HepG2 (cell line): Measurements from ENCODE around the gene C14orf132. TPM values are rescaled to one million over a fixed set of nuclear protein-coding genes. Genes with fewer than 3 reads are reported as not detected.

ENCODE experiments used
- ATAC-seq: fragments of 200-7000 bp; cut with Tn5 transposase; 3 replicates; pipeline ENCODE4 v1.9.1; 2020; ENCODE audit warnings: mild to moderate bottlenecking, moderate library complexity
- BruUV-seq: library from RNA; stranded (reverse); fragments of 400-500 nt; replicated peaks from 2 replicates; lab custom pipeline; 2021; lab: Mats Ljungman, UMichigan
- CTCF ChIA-PET: fragments of 300-600 bp; formaldehyde crosslinking; extraction: SDS; loops from one replicate; lab custom pipeline; 2021; ENCODE audit warnings: low total read pairs, inconsistent platforms, low intra/inter-chr PET ratio; lab: Yijun Ruan, JAX
- POLR2A ChIA-PET: fragments of 350-600 bp; sonication (Branson Sonifier 250); formaldehyde crosslinking; loops from one replicate; lab custom pipeline; 2020; ENCODE audit warnings: antibody characterized with exemption, inconsistent platforms; lab: Yijun Ruan, JAX
- DNase-seq: peaks from one replicate; pipeline ENCODE4 v3.0.0-alpha.2; 2015; ENCODE audit warnings: low spot score
- FAIRE-seq: peaks from 3 replicates; lab custom pipeline; 2011; peaks lifted over from hg19 to GRCh38; lab: Jason Lieb, UNC
- H2AFZ ChIP-seq: one replicate; pipeline ENCODE4 v1.6.1; 2011; ENCODE audit warnings: low read length, inconsistent platforms
- H3K27ac ChIP-seq: fragments of 300-600 bp; 3 replicates; pipeline ENCODE4 v1.8.0; 2011; ENCODE audit warnings: mixed run types, mild to moderate bottlenecking, mixed read lengths, low read length, inconsistent platforms; ENCODE audit not compliant: insufficient read depth; ENCODE audit errors: extremely low read length
- H3K27me3 ChIP-seq, 2 experiments: fragments of 200-600 bp in 1 of 2; 2 replicates in 1 of 2; 3 replicates in 1 of 2; pipeline versions ENCODE4 v1.6.0 to v1.8.0; 2011; ENCODE audit warnings: low read length in 2 of 2, mild to moderate bottlenecking in 2 of 2, moderate library complexity in 2 of 2, inconsistent platforms in 1 of 2; ENCODE audit not compliant: insufficient read depth in 2 of 2, control insufficient read depth in 1 of 2
- H3K36me3 ChIP-seq, 2 experiments: fragments of 200-600 bp in 1 of 2; replicated peaks in 1 of 2; 2 replicates in 1 of 2; 3 replicates in 1 of 2; pipeline versions ENCODE4 v1.5.1 to v1.8.0; 2011; ENCODE audit warnings: low read length in 2 of 2, inconsistent platforms in 1 of 2; ENCODE audit not compliant: insufficient read depth in 2 of 2, control insufficient read depth in 1 of 2
- H3K4me1 ChIP-seq: 2 replicates; pipeline ENCODE4 v1.5.1; 2012; ENCODE audit warnings: low read length, inconsistent platforms; ENCODE audit not compliant: insufficient read depth
- H3K4me2 ChIP-seq: 2 replicates; pipeline ENCODE4 v1.6.0; 2011; ENCODE audit warnings: low read depth, low read length, inconsistent platforms
- H3K4me3 ChIP-seq, 3 experiments: fragments of 200-600 bp in 1 of 3; sonication (generic), shearing (Covaris generic) in 1 of 3; replicated peaks in 1 of 3; 2 replicates each; pipeline ENCODE4 v1.5.1; 2011 to 2016; ENCODE audit warnings: low read length in 3 of 3, inconsistent platforms in 2 of 3, low read depth in 2 of 3, mild to moderate bottlenecking in 2 of 3, control low read depth in 1 of 3, mixed read lengths in 1 of 3; ENCODE audit not compliant: insufficient read depth in 1 of 3
- H3K79me2 ChIP-seq: one replicate; pipeline ENCODE4 v1.6.1; 2011; ENCODE audit warnings: low read length, inconsistent platforms; ENCODE audit not compliant: insufficient read depth
- H3K9ac ChIP-seq: 2 replicates; pipeline ENCODE4 v1.6.0; 2011; ENCODE audit warnings: mild to moderate bottlenecking, low read depth, low read length, inconsistent platforms; ENCODE audit not compliant: insufficient read depth
- H3K9me3 ChIP-seq: 2 replicates; pipeline ENCODE4 v1.5.1; 2012; ENCODE audit warnings: mild to moderate bottlenecking, low read length
- H4K20me1 ChIP-seq: 2 replicates; pipeline ENCODE4 v1.6.0; 2011; ENCODE audit warnings: inconsistent platforms, mild to moderate bottlenecking, low read length, moderate library complexity; ENCODE audit not compliant: insufficient read depth
- FOXA1 ChIP-seq, 2 experiments: fragments of 450-650 bp in 1 of 2; sonication (generic) in 1 of 2; formaldehyde crosslinking in 1 of 2; IDR thresholded peaks; 2 replicates each; pipeline versions ENCODE4 v1.4.0 to v1.6.1; 2016 to 2020; ENCODE audit warnings: missing genetic modification reagents in 1 of 2
- NCOA1 ChIP-seq: sonication (generic); formaldehyde crosslinking; IDR thresholded peaks from 2 replicates; pipeline ENCODE4 v1.9.0; 2021; ENCODE audit warnings: missing genetic modification reagents
- ZBTB21 ChIP-seq: sonication (generic); formaldehyde crosslinking; IDR thresholded peaks from 2 replicates; pipeline ENCODE4 v1.4.0; 2020; ENCODE audit warnings: missing genetic modification reagents
- ZNF160 ChIP-seq: sonication (generic); formaldehyde crosslinking; IDR thresholded peaks from 2 replicates; pipeline ENCODE4 v1.8.0; 2022; ENCODE audit warnings: mild to moderate bottlenecking, inconsistent platforms, missing genetic modification reagents
- ZNF629 ChIP-seq: sonication (generic); formaldehyde crosslinking; conservative IDR thresholded peaks from 2 replicates; pipeline ENCODE4 v1.5.0; 2020; ENCODE audit warnings: missing genetic modification reagents
- ZNF687 ChIP-seq: sonication (generic); formaldehyde crosslinking; IDR thresholded peaks from 2 replicates; pipeline ENCODE4 v1.5.1; 2020; ENCODE audit warnings: mild to moderate bottlenecking, missing genetic modification reagents, moderate library complexity
- ZNF75D ChIP-seq: sonication (generic); formaldehyde crosslinking; IDR thresholded peaks from 2 replicates; pipeline ENCODE4 v1.8.1; 2023; ENCODE audit warnings: missing genetic modification reagents, mild to moderate bottlenecking, borderline replicate concordance
- ZSCAN25 ChIP-seq: sonication (generic); formaldehyde crosslinking; IDR thresholded peaks from 2 replicates; pipeline ENCODE4 v1.8.0; 2022; ENCODE audit warnings: mild to moderate bottlenecking, missing genetic modification reagents
- WGBS: methylation state at CpG from one replicate; pipeline ENCODE4 v1.1.6; 2017; ENCODE audit warnings: low lambda C conversion rate; 5-methylcytosine and 5-hydroxymethylcytosine counted together
- in situ Hi-C: cut with HindIII; loops from 2 replicates; pipeline ENCODE4 v1.10.0; 2017; ENCODE audit warnings: low pct_unique_long_range_greater_than_20kb; ENCODE audit not compliant: extremely low pct_ligation_motif_present
- intact Hi-C: fragments of 100-400 bp; cut with micrococcal nuclease; formaldehyde crosslinking; loops from one replicate; pipeline ENCODE4 v1.10.0; 2022; ENCODE audit not compliant: unreplicated experiment
- polyA plus RNA-seq, 8 experiments: library from polyadenylated mRNA; depleted of rRNA in 3 of 8; stranded (reverse) in 7 of 8; unstranded in 1 of 8; fragments of >200 nt; fragmentation: Illumina TruSeq in 4 of 8; extraction: Trizol in 4 of 8; gene quantifications; 2 replicates each; pipeline versions ENCODE4 v1.2.1 to v1.2.3, GENCODE V29; 2011 to 2016; ENCODE audit warnings: low read depth in 4 of 8, missing spikeins in 1 of 8, mixed read lengths in 1 of 8; ENCODE audit not compliant: insufficient read depth in 1 of 8
- total RNA-seq, 5 experiments: library from RNA; depleted of rRNA; stranded (reverse); fragments of >200 nt; fragmentation: Illumina TruSeq; extraction: Trizol; gene quantifications; 2 replicates each; pipeline ENCODE4 v1.2.3, GENCODE V29; 2016; ENCODE audit warnings: low read depth in 1 of 5
- TF ChIP-seq, protein P1 (sequence below): IDR thresholded peaks from 2 replicates; pipeline ENCODE4 v1.6.1; 2016; ENCODE audit warnings: mild to moderate bottlenecking, missing biosample characterization, missing genetic modification reagents

The C14orf132 gene
- total and polyA plus RNA-seq, 2 of the 13 experiments (the other 11 are each of a cell fraction or from before 2014, with no cell fraction given), result 0.13 to 0.15 TPM

- intact Hi-C loops (no loop called here), in situ Hi-C loops (no loop called here)
- H4K20me1 ChIP-seq, result no peaks in the 10 kb centered on the region
- ATAC-seq (no peak), DNase-seq (no peak), FAIRE-seq (no peak)
- H3K27ac ChIP-seq, result no peak overlapping the region
- ChIA-PET POLR2A (no interaction called here), CTCF (no interaction called here)
- no peaks in the 10 kb centered on the region for H3K9me3 ChIP-seq
- no peak overlapping the region for H2AFZ ChIP-seq
- BruUV-seq, result no TSS peak
- H3K4me2 ChIP-seq, result no peak overlapping the region
- no peaks in the 10 kb centered on the region for H3K36me3 ChIP-seq
- no peaks in the 10 kb centered on the region for H3K79me2 ChIP-seq
- WGBS, result 64% methylated on average over 5 of the region's 6 CpGs
- H3K4me1 ChIP-seq, result peaks cover 12% of the 10 kb centered on the region
- no peak overlapping the region for H3K9ac ChIP-seq
- H3K4me3 ChIP-seq, result no peak overlapping the region
- 0 out of 2 replicates have a peak, but pooled peaks have one; percentile 19 for TF ChIP-seq ZNF629 (CRISPR knock-in tag)
- no peak for TF ChIP-seq ZNF75D (CRISPR knock-in tag)
- peaks cover 0 to 1% of the 10 kb centered on the region in 2 experiments; a peak in 1 of 5 replicates for H3K27me3 ChIP-seq
Observed at GRCh38 chr14:96103560-96104460, 64.6 kb downstream of the C14orf132 start.

DNA sequence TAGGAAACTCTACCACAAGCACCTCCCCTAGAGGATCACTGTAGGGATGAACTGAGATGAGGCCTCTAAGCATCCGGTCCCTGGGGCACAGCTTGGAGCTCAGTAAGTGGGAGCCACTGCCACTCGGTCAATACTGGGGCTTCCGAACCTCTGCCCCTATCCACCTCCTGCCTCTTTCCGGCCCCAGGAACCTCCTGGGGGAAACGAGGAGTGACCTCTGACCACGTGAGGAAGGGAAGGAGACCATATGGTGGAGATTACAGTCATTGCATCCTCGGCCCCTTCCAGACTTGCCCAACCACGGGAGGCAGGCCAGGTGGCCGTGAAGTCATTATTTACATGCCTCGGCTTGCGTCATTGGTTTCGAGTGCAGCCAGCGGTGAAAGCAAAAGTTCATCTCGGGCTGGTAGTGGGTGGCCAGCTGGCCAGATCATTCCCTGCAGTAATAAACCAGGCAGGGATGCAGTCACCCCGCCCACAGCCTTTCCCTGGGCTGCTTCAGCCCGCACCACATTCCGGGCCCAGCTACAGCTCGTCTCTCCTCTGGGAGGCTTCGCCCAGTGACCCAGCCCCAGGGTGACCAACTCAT, 65.4 kb downstream of the C14orf132 start:
- intact Hi-C loops, result no loop called here
- Histone ChIP-seq H3K4me2 (no peak overlapping the region), H4K20me1 (no peaks in the 10 kb centered on the region), H2AFZ (no peak overlapping the region), H3K4me1 (peaks cover 7% of the 10 kb centered on the region; the same call in 1 of the 2 replicates), H3K79me2 (no peaks in the 10 kb centered on the region), H3K27me3 (peaks cover 0 to 1% of the 10 kb centered on the region in 2 experiments; a peak in 1 of 5 replicates), H3K36me3 (no peaks in the 10 kb centered on the region), H3K27ac (no peak overlapping the region), H3K9ac (no peak overlapping the region), H3K4me3 (no peak overlapping the region), H3K9me3 (no peaks in the 10 kb centered on the region)
- WGBS, result 25% methylated on average over 11 of the region's 19 CpGs
- BruUV-seq, result no TSS peak
- POLR2A ChIA-PET, result no interaction called here
- in situ Hi-C loops, result no loop called here
- ATAC-seq, result peak; percentile 52; the same call in 2 of the 3 replicates
- CTCF ChIA-PET, result no interaction called here
- DNase-seq, result peak; percentile 24
- FAIRE-seq, result no peak
- TF ChIP-seq FOXA1 (IDR thresholded peaks at IDR 0.05) (no peak), FOXA1 (CRISPR knock-in tag; IDR thresholded peaks at IDR 0.05) (0 out of 2 replicates have a peak, but pooled peaks have one; percentile 42), ZNF687 (CRISPR knock-in tag) (peak; percentile 19; the same call in 1 of the 2 replicates), NCOA1 (CRISPR knock-in tag) (no peak), ZBTB21 (CRISPR knock-in tag) (peak; percentile 82), ZSCAN25 (CRISPR knock-in tag) (no peak), ZNF160 (CRISPR knock-in tag) (no peak)
- TF ChIP-seq, protein P1, sequence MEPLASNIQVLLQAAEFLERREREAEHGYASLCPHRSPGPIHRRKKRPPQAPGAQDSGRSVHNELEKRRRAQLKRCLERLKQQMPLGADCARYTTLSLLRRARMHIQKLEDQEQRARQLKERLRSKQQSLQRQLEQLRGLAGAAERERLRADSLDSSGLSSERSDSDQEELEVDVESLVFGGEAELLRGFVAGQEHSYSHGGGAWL (CRISPR knock-in tag), result no peak
